NT2/D1 (cell line): ENCODE measurements around the gene XRN2.

Experiments
- SUZ12 ChIP-seq: IDR thresholded peaks from 2 replicates; pipeline ENCODE4 v1.6.1; 2011; ENCODE audit not compliant: insufficient read length, insufficient read depth; ENCODE audit errors: extremely low read depth
- YY1 ChIP-seq: IDR thresholded peaks from 2 replicates; pipeline ENCODE4 v1.6.1; 2011; ENCODE audit not compliant: insufficient read length, insufficient read depth
- ZNF274 ChIP-seq: IDR thresholded peaks from 2 replicates; pipeline ENCODE4 v1.6.1; 2011; ENCODE audit warnings: mild to moderate bottlenecking, low read depth, low read length

DNA sequence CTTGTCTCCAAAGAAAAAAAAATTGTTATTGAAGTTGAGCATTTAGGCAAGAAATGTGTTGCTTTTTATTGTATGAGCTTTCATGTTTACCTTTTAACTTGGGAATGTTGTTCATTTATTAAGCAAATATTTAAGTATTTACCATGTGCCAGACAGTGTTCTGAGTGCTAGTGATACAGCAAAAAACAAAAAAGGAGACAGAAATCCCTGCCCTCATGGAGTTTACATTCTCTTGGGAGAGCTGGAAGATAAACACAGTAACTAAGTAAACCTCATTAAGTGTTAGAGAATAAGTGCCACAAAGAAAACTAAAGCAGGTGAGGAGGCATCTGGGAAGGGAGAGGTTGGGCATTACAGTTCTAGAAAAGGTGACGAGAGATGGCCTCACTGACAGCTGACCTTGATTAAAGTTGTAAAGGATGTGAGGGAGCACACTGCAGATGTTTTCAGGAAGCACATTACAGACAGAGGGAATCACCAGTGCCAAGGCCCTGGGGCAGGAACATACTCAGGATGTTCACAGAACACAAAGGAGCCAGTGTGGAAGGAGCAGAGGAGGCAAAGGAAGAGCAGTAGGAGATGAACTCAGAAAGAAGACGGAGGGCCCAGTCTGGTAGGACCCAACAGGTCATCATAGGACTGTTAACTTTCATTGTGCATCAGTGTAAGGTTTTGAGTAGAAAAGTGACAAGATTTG lies 33.5 kb downstream of the XRN2 start:
- TF ChIP-seq YY1, result no peak
- no peak for TF ChIP-seq SUZ12
- no peak for TF ChIP-seq ZNF274
